Hippocampal formation (tissue), 2 donors: Measurements from ENCODE around the gene MRGPRD.
A peak's percentile ranks its signal among the peaks of the same experiment; 100 is the strongest.

Experiments
- DNase-seq, 2 donors: peaks; one replicate each; lab custom pipeline; 2025; lab: John Stamatoyannopoulos, UW

MRGPRD gene

GRCh38 chr11:68980776-68981065, at the start of gene MRGPRD:
Gene MRGPRD (minus strand): TSS chr11:68980986. CDS start chr11:68980986, 0 bp downstream.
- no peak for DNase-seq

GRCh38 chr11:69030301-69030700, 49.5 kb upstream of the MRGPRD start:
- DNase-seq: no peak

GRCh38 chr11:69027704-69028372, 47.1 kb upstream of the MRGPRD start:
- DNase-seq: no peak

- no peak for DNase-seq
Observed at GRCh38 chr11:69024509-69024908, 43.7 kb upstream of the MRGPRD start.

- DNase-seq: no peak
Observed at GRCh38 chr11:69022260-69022659, 41.5 kb upstream of the MRGPRD start.

GRCh38 chr11:69018924-69019323, 38.1 kb upstream of the MRGPRD start:
- no peak for DNase-seq

GRCh38 chr11:69017951-69018350, 37.2 kb upstream of the MRGPRD start:
- DNase-seq: no peak

GRCh38 chr11:69014898-69015549, 34.2 kb upstream of the MRGPRD start:
- DNase-seq: no peak

- DNase-seq: no peak
Observed at GRCh38 chr11:69014084-69014851, 33.5 kb upstream of the MRGPRD start.

GRCh38 chr11:69013009-69013951, 32.5 kb upstream of the MRGPRD start, which contains the start of gene MRGPRF:
Gene MRGPRF (minus strand): TSS chr11:69013246. CDS start chr11:69009901, 3,345 bp downstream.
- DNase-seq: no peak

GRCh38 chr11:69012092-69013008, 31.6 kb upstream of the MRGPRD start:
- no peak for DNase-seq

GRCh38 chr11:69011624-69012091, 30.9 kb upstream of the MRGPRD start:
- no peak for DNase-seq

- DNase-seq: peak in 1 of 2 donors; percentile 26
Observed at GRCh38 chr11:69010964-69011623, 30.3 kb upstream of the MRGPRD start.

- no peak for DNase-seq
Observed at GRCh38 chr11:69010361-69010891, 29.6 kb upstream of the MRGPRD start.

GRCh38 chr11:69009441-69010211, 28.8 kb upstream of the MRGPRD start:
- no peak for DNase-seq

- DNase-seq: no peak
Observed at GRCh38 chr11:69008737-69009440, 28.1 kb upstream of the MRGPRD start.

- no peak for DNase-seq
Observed at GRCh38 chr11:69007975-69008381, 27.2 kb upstream of the MRGPRD start.

- no peak for DNase-seq
Observed at GRCh38 chr11:69006816-69007215, 26.0 kb upstream of the MRGPRD start.
